HG03521 (cell line): ENCODE data around the gene SPANXN4.
A peak's percentile ranks its signal among the peaks of the same experiment; 100 is the strongest.

Source experiments
- ATAC-seq: cut with Tn5 transposase; IDR thresholded peaks from one replicate; pipeline ENCODE4 v1.9.1; 2021; ENCODE audit warnings: mild to moderate bottlenecking, moderate library complexity; ENCODE audit not compliant: unreplicated experiment

SPANXN4 gene

GRCh38 chrX:143025628-143026027 lies at the start of gene SPANXN4:
Gene SPANXN4, plus strand, starts transcription at chrX:143025928. Its CDS starts 87 bp downstream, at chrX:143026015.
- no peak for ATAC-seq

GRCh38 chrX:142977128-142977914 lies 48.4 kb upstream of the SPANXN4 start:
- ATAC-seq: peak; percentile 86

GRCh38 chrX:142978130-142978684 lies 47.5 kb upstream of the SPANXN4 start:
- no peak for ATAC-seq

GRCh38 chrX:142982679-142983078 lies 43.0 kb upstream of the SPANXN4 start:
- no peak for ATAC-seq

- ATAC-seq: no peak
Measured at GRCh38 chrX:142994988-142995387, 30.7 kb upstream of the SPANXN4 start.

GRCh38 chrX:142998447-142999198 lies 27.1 kb upstream of the SPANXN4 start:
- no peak for ATAC-seq

- no peak for ATAC-seq
Measured at GRCh38 chrX:142999199-142999701, 26.5 kb upstream of the SPANXN4 start.

- no peak for ATAC-seq
Measured at GRCh38 chrX:143002206-143002605, 23.5 kb upstream of the SPANXN4 start.

GRCh38 chrX:143017272-143017671 lies 8.5 kb upstream of the SPANXN4 start:
- no peak for ATAC-seq

GRCh38 chrX:143027275-143027674 lies 1.5 kb downstream of the SPANXN4 start:
- no peak for ATAC-seq

- ATAC-seq: no peak
Measured at GRCh38 chrX:143047511-143047910, 21.8 kb downstream of the SPANXN4 start.

- no peak for ATAC-seq
Measured at GRCh38 chrX:143058120-143058519, 32.4 kb downstream of the SPANXN4 start.

- ATAC-seq: no peak
Measured at GRCh38 chrX:143081231-143081630, 55.5 kb downstream of the SPANXN4 start.

GRCh38 chrX:143082537-143082936 lies 56.8 kb downstream of the SPANXN4 start:
- no peak for ATAC-seq
